ENCODE results near the gene NT5C2.

Gene NT5C2

DNA sequence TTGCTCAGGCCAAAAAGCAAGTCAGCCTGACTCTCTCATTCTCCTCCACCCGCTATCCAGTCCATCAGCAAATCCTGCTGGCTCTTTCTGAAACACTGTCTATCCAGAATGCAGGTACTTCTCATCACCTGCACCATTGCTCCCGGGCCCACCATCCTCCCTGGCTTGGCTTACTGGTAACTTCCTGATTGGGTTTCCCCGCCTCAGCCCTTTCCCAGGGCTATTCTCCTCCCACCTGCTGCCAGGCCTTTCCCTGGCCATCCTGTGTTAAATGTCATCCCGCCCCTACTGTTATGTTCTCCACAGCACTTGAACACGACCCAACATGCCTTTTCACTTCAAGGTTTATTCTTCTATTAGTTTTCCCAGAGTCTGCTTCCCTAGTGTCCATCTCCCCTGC is 150.9 kb downstream of the NT5C2 start:
- DNase-seq (ENCODE audit: low read depth): no peak
- TF ChIP-seq, protein P1, sequence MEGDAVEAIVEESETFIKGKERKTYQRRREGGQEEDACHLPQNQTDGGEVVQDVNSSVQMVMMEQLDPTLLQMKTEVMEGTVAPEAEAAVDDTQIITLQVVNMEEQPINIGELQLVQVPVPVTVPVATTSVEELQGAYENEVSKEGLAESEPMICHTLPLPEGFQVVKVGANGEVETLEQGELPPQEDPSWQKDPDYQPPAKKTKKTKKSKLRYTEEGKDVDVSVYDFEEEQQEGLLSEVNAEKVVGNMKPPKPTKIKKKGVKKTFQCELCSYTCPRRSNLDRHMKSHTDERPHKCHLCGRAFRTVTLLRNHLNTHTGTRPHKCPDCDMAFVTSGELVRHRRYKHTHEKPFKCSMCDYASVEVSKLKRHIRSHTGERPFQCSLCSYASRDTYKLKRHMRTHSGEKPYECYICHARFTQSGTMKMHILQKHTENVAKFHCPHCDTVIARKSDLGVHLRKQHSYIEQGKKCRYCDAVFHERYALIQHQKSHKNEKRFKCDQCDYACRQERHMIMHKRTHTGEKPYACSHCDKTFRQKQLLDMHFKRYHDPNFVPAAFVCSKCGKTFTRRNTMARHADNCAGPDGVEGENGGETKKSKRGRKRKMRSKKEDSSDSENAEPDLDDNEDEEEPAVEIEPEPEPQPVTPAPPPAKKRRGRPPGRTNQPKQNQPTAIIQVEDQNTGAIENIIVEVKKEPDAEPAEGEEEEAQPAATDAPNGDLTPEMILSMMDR (IDR thresholded peaks at IDR 0.05; ENCODE audit: low read depth, low read length, missing control alignments): no peak

DNA sequence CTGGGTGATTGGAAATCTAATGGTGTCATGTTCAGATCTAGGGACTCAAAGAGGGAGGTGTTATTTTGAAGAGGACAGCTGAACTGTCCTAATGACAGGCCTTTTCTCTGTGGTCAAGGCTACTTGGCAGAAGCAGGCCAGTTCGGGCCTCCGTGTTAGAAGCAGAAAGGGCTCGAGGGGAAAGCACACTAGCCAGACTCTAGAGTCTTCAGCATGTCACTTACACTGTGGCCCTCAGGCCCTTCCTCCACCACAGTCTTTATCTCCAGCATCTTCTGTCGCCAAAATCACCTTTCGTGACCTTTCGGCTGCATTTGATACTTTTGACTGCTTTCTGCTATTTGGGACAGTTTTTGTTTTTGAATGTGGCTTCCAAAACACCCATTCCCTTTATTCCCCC is 151.7 kb downstream of the NT5C2 start:
- TF ChIP-seq, protein P1 (IDR thresholded peaks at IDR 0.05; ENCODE audit: low read depth, low read length, missing control alignments): no peak
- no peak for DNase-seq (ENCODE audit: low read depth)
- in situ Hi-C loops (cut with HindIII; ENCODE audit: low sequenced_read_pairs): no loop called here
- H3K4me3 ChIP-seq (ENCODE audit: low read depth, low read length): no peak overlapping the region

More for the DNA sequence above, 150.9 kb downstream of the NT5C2 start:
- no peak overlapping the region for H3K4me3 ChIP-seq (ENCODE audit: low read depth, low read length)
- in situ Hi-C loops (cut with HindIII; ENCODE audit: low sequenced_read_pairs): no loop called here

DNA sequence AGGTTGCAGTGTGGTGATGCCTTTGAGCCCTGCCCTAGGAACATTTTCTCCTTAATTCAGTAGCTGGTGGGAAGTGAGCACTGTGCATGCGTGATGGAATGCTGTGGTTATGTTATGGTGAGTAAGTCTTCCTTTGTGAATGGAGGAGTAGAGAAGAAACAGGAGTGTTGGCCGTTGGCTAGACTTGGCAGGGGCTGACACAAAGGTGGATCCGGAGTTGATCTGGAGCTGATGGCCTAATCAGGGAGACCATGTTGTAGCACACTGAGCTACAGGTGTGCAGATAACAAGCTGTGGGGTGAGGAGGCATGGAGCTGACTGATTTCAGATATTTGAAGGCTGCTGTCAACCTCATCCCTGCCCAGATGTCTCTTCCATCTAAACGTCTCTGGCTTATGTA is 152.7 kb downstream of the NT5C2 start:
- in situ Hi-C loops (cut with HindIII; ENCODE audit: low sequenced_read_pairs): no loop called here
- no peak overlapping the region for H3K4me3 ChIP-seq (ENCODE audit: low read depth, low read length)
- peak; percentile 75 for DNase-seq (ENCODE audit: low read depth)
- TF ChIP-seq, protein P1 (IDR thresholded peaks at IDR 0.05; ENCODE audit: low read depth, low read length, missing control alignments): no peak

DNA sequence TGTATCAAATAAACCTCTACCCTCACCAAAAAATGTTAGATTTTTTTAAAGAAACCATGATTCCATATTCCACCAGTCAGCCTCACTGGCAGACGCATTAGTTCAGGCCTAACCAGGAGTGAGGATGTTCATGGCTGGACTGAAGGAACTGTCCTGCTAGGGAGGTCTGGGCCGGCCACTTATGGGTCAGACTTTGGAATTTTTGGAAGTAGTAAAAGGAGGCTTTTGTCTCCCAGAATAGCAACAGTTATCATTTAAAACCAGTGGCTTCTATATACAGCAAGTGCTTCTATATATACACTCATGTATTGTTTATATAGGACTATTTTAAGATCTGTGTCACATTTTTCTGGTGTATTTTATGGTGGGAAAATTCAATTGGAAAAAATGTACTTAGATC is 154.5 kb downstream of the NT5C2 start:
- in situ Hi-C loops (cut with HindIII; ENCODE audit: low sequenced_read_pairs): no loop called here
- no peak for DNase-seq (ENCODE audit: low read depth)

More for the DNA sequence above, 154.5 kb downstream of the NT5C2 start:
- TF ChIP-seq, protein P1 (IDR thresholded peaks at IDR 0.05; ENCODE audit: low read depth, low read length, missing control alignments): no peak
- H3K4me3 ChIP-seq (ENCODE audit: low read depth, low read length): no peak overlapping the region
